ENCODE data around the gene IL1RL1. TPM values are rescaled to one million over a fixed set of nuclear protein-coding genes. Genes with fewer than 3 reads are reported as not detected.

The IL1RL1 gene
- total and polyA plus RNA-seq, 7 donors = 0.23 to 10.7 (median 5.4) TPM

DNA sequence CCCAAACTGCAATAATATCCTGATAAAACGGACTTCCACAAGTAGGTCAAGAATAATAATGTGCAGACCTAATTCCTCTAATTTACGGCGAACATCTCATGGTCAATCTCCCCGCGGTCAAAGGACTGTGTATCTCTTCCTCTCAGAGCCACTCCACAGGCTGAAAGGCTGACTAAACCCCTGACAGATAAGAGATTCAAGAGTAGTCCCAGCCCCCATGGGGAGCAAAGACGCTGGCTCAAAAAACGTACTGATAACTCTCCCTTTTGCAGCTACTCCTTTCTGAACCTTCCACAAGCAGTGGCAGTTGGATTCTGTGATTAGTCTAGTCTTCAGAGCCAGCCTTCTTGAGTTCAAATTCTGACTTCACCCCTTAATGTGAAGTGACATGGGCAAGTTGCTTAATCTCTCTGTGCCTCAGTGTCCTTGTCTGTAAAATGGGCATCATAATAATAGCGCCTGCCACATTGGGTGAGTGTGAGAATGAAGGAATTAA lies 24.6 kb downstream of the IL1RL1 start:
- Histone ChIP-seq H3K4me3 (no peak overlapping the region), H3K9me3 (no peaks in the 10 kb centered on the region), H3K27me3 (no peaks in the 10 kb centered on the region), H3K36me3 (no peaks in the 10 kb centered on the region), H3K27ac (no peak overlapping the region), H3K4me1 (no peaks in the 10 kb centered on the region)
- TF ChIP-seq POLR2A (IDR thresholded peaks at IDR 0.05) (no peak), EP300 (IDR thresholded peaks at IDR 0.05) (no peak), POLR2AphosphoS5 (IDR thresholded peaks at IDR 0.05) (no peak)
- TF ChIP-seq, protein P1, sequence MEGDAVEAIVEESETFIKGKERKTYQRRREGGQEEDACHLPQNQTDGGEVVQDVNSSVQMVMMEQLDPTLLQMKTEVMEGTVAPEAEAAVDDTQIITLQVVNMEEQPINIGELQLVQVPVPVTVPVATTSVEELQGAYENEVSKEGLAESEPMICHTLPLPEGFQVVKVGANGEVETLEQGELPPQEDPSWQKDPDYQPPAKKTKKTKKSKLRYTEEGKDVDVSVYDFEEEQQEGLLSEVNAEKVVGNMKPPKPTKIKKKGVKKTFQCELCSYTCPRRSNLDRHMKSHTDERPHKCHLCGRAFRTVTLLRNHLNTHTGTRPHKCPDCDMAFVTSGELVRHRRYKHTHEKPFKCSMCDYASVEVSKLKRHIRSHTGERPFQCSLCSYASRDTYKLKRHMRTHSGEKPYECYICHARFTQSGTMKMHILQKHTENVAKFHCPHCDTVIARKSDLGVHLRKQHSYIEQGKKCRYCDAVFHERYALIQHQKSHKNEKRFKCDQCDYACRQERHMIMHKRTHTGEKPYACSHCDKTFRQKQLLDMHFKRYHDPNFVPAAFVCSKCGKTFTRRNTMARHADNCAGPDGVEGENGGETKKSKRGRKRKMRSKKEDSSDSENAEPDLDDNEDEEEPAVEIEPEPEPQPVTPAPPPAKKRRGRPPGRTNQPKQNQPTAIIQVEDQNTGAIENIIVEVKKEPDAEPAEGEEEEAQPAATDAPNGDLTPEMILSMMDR (IDR thresholded peaks at IDR 0.05) = no peak
- intact Hi-C loops (cut with DNase I) = no loop called here
- no peak for DNase-seq
- WGBS, 2 donors = 59 to 66% methylated on average over 8 of the region's 8 CpGs

DNA sequence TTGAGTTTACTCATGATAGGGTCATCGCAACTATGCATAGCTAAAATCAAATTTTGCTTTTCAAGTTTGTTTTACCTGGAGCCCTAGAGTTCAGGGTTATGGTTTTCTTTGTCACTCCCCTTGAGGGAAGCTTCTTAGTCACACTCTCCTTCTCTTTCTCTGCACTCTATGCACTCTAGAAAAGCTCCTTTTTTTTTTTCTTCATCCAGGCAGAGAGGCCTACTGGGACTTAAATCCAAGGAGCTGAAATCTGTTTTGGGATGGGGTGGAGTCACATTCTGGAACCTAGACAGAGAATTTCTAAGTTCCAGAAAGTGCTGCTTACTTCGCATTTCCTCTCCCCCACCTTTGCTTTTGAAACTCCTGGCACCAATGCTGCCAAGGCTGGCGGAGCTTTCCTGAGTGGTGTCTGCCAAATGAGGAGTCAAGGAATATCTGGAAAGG lies 25.2 kb downstream of the IL1RL1 start:
- Histone ChIP-seq H3K4me1 (no peaks in the 10 kb centered on the region), H3K9me3 (no peaks in the 10 kb centered on the region), H3K27me3 (no peaks in the 10 kb centered on the region), H3K36me3 (no peaks in the 10 kb centered on the region), H3K4me3 (no peak overlapping the region), H3K27ac (no peak overlapping the region)
- intact Hi-C loops (cut with DNase I) = no loop called here
- WGBS, 2 donors = 81 to 82% methylated on average over 3 of the region's 3 CpGs
- DNase-seq = no peak
- TF ChIP-seq, protein P1 (IDR thresholded peaks at IDR 0.05) = no peak
- TF ChIP-seq EP300 (IDR thresholded peaks at IDR 0.05) = no peak

DNA sequence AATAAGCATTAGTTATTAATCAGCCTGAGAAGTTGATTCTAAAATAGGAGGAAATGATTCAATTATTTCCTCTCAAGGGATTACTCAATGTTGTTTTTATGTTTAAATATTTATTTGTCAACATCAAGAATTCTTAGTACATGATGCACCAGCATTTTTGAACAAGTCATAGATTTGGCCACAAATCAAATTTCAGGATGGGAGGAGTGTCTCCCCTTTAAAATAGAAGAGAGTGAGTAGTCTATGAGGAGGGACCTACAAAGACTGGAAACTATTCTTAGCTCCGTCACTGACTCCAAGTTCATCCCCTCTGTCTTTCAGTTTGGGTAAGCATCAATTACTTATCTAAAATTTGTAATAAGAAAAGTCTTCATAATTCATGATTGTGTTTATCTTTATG lies 25.6 kb downstream of the IL1RL1 start:
- TF ChIP-seq POLR2A (IDR thresholded peaks at IDR 0.05) = no peak
- TF ChIP-seq, protein P1 (IDR thresholded peaks at IDR 0.05) = no peak
- no peak for TF ChIP-seq POLR2AphosphoS5 (IDR thresholded peaks at IDR 0.05)
- no peak for TF ChIP-seq EP300 (IDR thresholded peaks at IDR 0.05)
- H3K4me1 ChIP-seq = no peaks in the 10 kb centered on the region
- no peak for DNase-seq
- intact Hi-C loops (cut with DNase I) = no loop called here
- H3K27ac ChIP-seq = no peak overlapping the region
- 79% methylated on average over 1 of the region's 1 CpG for WGBS, 2 donors
- no peaks in the 10 kb centered on the region for H3K27me3 ChIP-seq
- no peaks in the 10 kb centered on the region for H3K36me3 ChIP-seq
- H3K9me3 ChIP-seq = no peaks in the 10 kb centered on the region
- H3K4me3 ChIP-seq = no peak overlapping the region

DNA sequence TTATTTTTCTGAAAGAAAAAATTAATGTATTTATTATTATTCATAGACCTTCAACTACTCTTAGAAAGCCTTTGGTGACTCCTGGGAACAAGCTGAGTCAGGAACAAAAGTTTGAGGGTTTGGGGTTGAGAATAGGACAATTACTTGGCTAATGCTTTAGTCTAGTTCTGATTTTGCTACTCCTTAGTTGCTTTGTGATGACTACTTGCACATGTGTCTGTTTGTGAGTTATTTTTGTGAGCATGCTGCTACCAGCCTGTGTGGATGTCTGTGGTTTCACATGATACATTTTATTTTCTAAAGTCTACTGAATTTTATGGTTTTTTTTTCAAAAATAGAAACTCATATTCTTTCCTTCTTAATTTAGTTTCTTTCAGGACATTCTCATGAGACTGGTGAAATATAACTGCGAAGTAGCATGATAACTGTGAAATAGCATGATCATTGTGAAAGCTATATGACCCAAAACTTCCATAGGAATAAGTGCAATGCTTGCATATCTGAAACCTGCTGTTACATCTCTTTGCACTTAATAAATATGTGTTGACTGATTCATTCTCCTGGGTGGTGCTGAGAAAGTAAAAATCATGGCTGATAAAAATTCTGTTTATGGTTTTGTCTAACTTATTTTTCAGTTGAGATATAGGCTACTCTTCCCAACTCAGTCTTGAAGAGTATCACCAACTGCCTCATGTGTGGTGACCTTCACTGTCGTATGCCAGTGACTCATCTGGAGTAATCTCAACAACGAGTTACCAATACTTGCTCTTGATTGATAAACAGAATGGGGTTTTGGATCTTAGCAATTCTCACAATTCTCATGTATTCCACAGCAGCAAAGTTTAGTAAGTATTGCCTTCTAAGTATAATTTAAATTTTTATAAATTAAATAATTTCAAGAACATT lies 26.4 kb downstream of the IL1RL1 start:
- no peaks in the 10 kb centered on the region for H3K36me3 ChIP-seq
- no peak overlapping the region for H3K27ac ChIP-seq
- TF ChIP-seq POLR2A (IDR thresholded peaks at IDR 0.05) (no peak), POLR2AphosphoS5 (IDR thresholded peaks at IDR 0.05) (no peak), EP300 (IDR thresholded peaks at IDR 0.05) (no peak)
- TF ChIP-seq, protein P1 (IDR thresholded peaks at IDR 0.05) = no peak

More for the DNA sequence above, 26.4 kb downstream of the IL1RL1 start:
- DNase-seq = no peak
- Histone ChIP-seq H3K4me1 (no peaks in the 10 kb centered on the region), H3K27me3 (no peaks in the 10 kb centered on the region), H3K4me3 (no peak overlapping the region), H3K9me3 (no peaks in the 10 kb centered on the region)
- WGBS, 2 donors = 58 to 69% methylated on average over 3 of the region's 3 CpGs
- intact Hi-C loops (cut with DNase I) = no loop called here

All from sigmoid colon (tissue), 7 donors.